B cell (primary cell): ENCODE results near the gene MRPL52. TPM values are rescaled to one million over a fixed set of nuclear protein-coding genes. Genes with fewer than 3 reads are reported as not detected.
A peak's percentile ranks its signal among the peaks of the same experiment; 100 is the strongest.

Experiments used
- ATAC-seq: fragments of 200-7000 bp; cut with Tn5 transposase; one replicate; pipeline ENCODE4 v1.10.0; 2021; ENCODE audit warnings: low read depth, mild to moderate bottlenecking, moderate number of reproducible peaks, moderate library complexity
- CTCF ChIA-PET: fragments of 350-600 bp; sonication (Branson Sonifier 250); formaldehyde crosslinking; loops from one replicate; lab custom pipeline; 2021; ENCODE audit warnings: antibody characterized with exemption, inconsistent platforms; lab: Charles Lee
- POLR2A ChIA-PET: fragments of 350-600 bp; sonication (Branson Sonifier 250); formaldehyde crosslinking; loops from one replicate; lab custom pipeline; 2021; ENCODE audit warnings: antibody characterized with exemption; lab: Charles Lee
- DNase-seq: peaks from one replicate; pipeline ENCODE4 v3.0.0; 2013
- H2AFZ ChIP-seq: 2 replicates; pipeline ENCODE4 v1.6.1; 2012; ENCODE audit warnings: mild to moderate bottlenecking, low read depth, low read length; ENCODE audit not compliant: insufficient read depth, poor library complexity, severe bottlenecking
- H3K27ac ChIP-seq, 2 donors: 1 replicate in 1 of 2; 2 replicates in 1 of 2; pipeline ENCODE4 v1.5.1; 2012 to 2013; ENCODE audit warnings: low read length in 2 of 2, mild to moderate bottlenecking in 2 of 2, moderate library complexity in 1 of 2
- H3K27me3 ChIP-seq, 4 experiments: fragments of 200-600 bp in 1 of 4; sonication (generic) in 1 of 4; replicated peaks in 1 of 4; 1 replicate in 2 of 4; 2 replicates in 2 of 4; pipeline versions ENCODE4 v1.6.1 to v1.7.0; 2013 to 2016; ENCODE audit warnings: low read length in 3 of 4, mild to moderate bottlenecking in 2 of 4, mixed read lengths in 1 of 4, moderate library complexity in 1 of 4; ENCODE audit not compliant: insufficient read depth in 4 of 4, control insufficient read depth in 3 of 4; ENCODE audit errors: control extremely low read depth in 1 of 4
- H3K36me3 ChIP-seq, 2 experiments: replicated peaks in 1 of 2; 1 replicate in 1 of 2; 2 replicates in 1 of 2; pipeline versions ENCODE4 v1.6.1 to v1.7.1; 2013; ENCODE audit warnings: low read length in 1 of 2; ENCODE audit not compliant: insufficient read depth in 2 of 2, control insufficient read depth in 1 of 2; ENCODE audit errors: control extremely low read depth in 1 of 2, extremely low read depth in 1 of 2
- H3K4me1 ChIP-seq, 2 donors: fragments of 200-600 bp in 1 of 2; sonication (generic) in 1 of 2; 1 replicate in 1 of 2; 2 replicates in 1 of 2; pipeline versions ENCODE4 v1.5.1 to v1.6.1; 2013 to 2017; ENCODE audit warnings: low read length in 2 of 2; ENCODE audit not compliant: control insufficient read depth in 2 of 2, insufficient read depth in 2 of 2
- H3K4me2 ChIP-seq: replicated peaks from 2 replicates; pipeline ENCODE3; 2012; ENCODE audit warnings: mild to moderate bottlenecking, low read depth, low read length; ENCODE audit not compliant: poor library complexity, severe bottlenecking
- H3K4me3 ChIP-seq, 5 experiments: fragments of 200-600 bp in 1 of 5; sonication (generic) in 1 of 5; 1 replicate in 3 of 5; 2 replicates in 2 of 5; pipeline versions ENCODE4 v1.5.1 to v1.7.0; 2011 to 2016; ENCODE audit warnings: low read length in 4 of 5, mild to moderate bottlenecking in 4 of 5, low read depth in 2 of 5, control low read depth in 1 of 5, moderate library complexity in 1 of 5; ENCODE audit not compliant: insufficient read depth in 1 of 5; ENCODE audit errors: control extremely low read depth in 1 of 5, extremely low read depth in 1 of 5
- H3K79me2 ChIP-seq: fragments of 200-600 bp; sonication (generic); one replicate; pipeline ENCODE4 v1.6.0; 2016; ENCODE audit warnings: low read length; ENCODE audit not compliant: control insufficient read depth, insufficient read depth
- H3K9ac ChIP-seq: fragments of 200-600 bp; sonication (generic); 2 replicates; pipeline ENCODE4 v1.6.1; 2017; ENCODE audit warnings: mild to moderate bottlenecking, low read length, moderate library complexity
- H3K9me3 ChIP-seq, 3 donors: one replicate each; pipeline versions ENCODE4 v1.6.1 to v1.7.1; 2013; ENCODE audit warnings: low read length in 2 of 3; ENCODE audit not compliant: control insufficient read depth in 2 of 3, insufficient read depth in 1 of 3; ENCODE audit errors: control extremely low read depth in 1 of 3
- H4K20me1 ChIP-seq: 2 replicates; pipeline ENCODE4 v1.6.0; 2012; ENCODE audit warnings: mild to moderate bottlenecking, low read length; ENCODE audit not compliant: insufficient read depth, control insufficient read depth, poor library complexity, severe bottlenecking
- H3K27ac Mint-ChIP-seq: one replicate; pipeline ENCODE4 v1.8.0; 2021; ENCODE audit warnings: mixed read lengths
- H3K27me3 Mint-ChIP-seq: one replicate; pipeline ENCODE4 v1.8.0; 2021; ENCODE audit warnings: mixed read lengths
- H3K4me1 Mint-ChIP-seq: one replicate; pipeline ENCODE4 v1.8.0; 2021; ENCODE audit warnings: mixed read lengths
- H3K4me3 Mint-ChIP-seq: one replicate; pipeline ENCODE4 v1.8.0; 2021; ENCODE audit warnings: mixed read lengths
- H3K9me3 Mint-ChIP-seq: one replicate; pipeline ENCODE4 v1.8.0; 2022; ENCODE audit warnings: mixed read lengths; ENCODE audit not compliant: insufficient read depth
- EZH2 ChIP-seq: IDR thresholded peaks from 2 replicates; pipeline ENCODE4 v1.6.1; 2012; ENCODE audit warnings: borderline replicate concordance, low read depth, mild to moderate bottlenecking, moderate library complexity, low read length; ENCODE audit not compliant: insufficient read depth, poor library complexity, severe bottlenecking
- WGBS: methylation state at CpG from one replicate; pipeline ENCODE4 v1.1.5; 2013; ENCODE audit warnings: missing lambda C conversion rate; ENCODE audit not compliant: insufficient coverage; 5-methylcytosine and 5-hydroxymethylcytosine counted together
- intact Hi-C: fragments of 100-400 bp; cut with micrococcal nuclease; formaldehyde crosslinking; loops from one replicate; pipeline ENCODE4 v1.10.0; 2022
- polyA plus RNA-seq: library from polyadenylated mRNA; depleted of rRNA; stranded (reverse); fragments of >200 nt; gene quantifications from 2 replicates; pipeline ENCODE4 v1.2.3, GENCODE V29; 2012
- total RNA-seq, 2 donors: library from RNA; stranded (reverse); fragments of 120-200 nt in 1 of 2; gene quantifications; 1 replicate in 1 of 2; 2 replicates in 1 of 2; pipeline versions ENCODE4 v1.2.3 to v1.2.4, GENCODE V29; 2013 to 2022
- TF ChIP-seq, protein P1 (sequence below): fragments of 200-600 bp; IDR thresholded peaks from one replicate; pipeline ENCODE4 v1.8.0; 2022; ENCODE audit warnings: antibody characterized with exemption, mild to moderate bottlenecking

The MRPL52 gene
- total and polyA plus RNA-seq, 2 donors (not counting 1 experiment from before 2014, with no cell fraction given): 37.4 to 91.6 TPM

DNA sequence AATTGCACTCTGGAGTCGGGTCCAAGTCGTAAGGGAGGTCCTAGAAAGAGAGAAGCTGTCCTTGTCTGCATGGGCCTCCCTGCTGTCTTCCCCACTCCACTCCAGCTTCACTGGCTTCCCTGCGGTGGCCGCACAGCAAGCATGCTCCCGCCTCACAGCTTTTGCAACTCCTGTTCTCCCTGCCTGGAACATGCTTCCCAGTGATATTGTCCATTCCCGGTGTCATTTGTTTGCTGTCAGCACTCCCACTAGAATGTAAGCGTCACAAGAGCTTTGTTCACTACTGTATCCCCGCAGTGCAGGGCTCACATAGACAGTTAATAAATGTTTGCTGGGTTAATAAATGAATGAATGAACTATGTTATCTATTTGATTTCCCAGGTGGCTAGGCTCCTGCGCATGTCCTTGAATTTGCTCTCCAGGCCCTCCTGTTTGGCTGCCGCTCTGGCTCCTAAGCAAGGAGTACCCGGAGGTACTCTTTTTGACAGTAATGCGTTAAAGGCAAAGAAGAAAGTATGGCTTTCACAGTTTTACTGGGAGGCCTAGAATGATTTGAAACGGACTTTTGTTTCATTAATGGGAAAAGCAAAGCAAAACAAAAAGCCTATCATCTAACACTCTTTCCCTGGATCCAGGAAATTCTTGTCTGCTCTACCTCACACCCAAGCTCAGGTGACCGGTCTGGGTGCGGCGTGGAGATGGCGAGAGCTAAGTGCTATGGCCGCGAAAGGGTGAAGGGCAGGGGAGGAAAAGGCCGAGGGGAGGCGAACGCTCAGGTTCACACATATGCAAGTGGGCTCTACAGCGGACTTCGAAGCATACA lies 8.3 kb upstream of the MRPL52 start:
- intact Hi-C loops: loop anchor here (2.0 kb wide), 3 partner anchors 45 to 65 kb away; partner anchors contain the start of gene LRP10
- H3K4me1 ChIP-seq: peaks cover 31 to 47% of the 10 kb centered on the region in 2 donors
- peak overlapping the region; percentile 57 for H3K4me3 Mint-ChIP-seq
- no peak overlapping the region for H3K27ac ChIP-seq
- H3K4me1 Mint-ChIP-seq: peaks cover 67% of the 10 kb centered on the region
- H3K79me2 ChIP-seq: no peaks in the 10 kb centered on the region
- H3K9ac ChIP-seq: no peak overlapping the region
- no peak overlapping the region for H2AFZ ChIP-seq
- no peaks in the 10 kb centered on the region for H4K20me1 ChIP-seq
- no peaks in the 10 kb centered on the region for H3K36me3 ChIP-seq
- no peaks in the 10 kb centered on the region for H3K27me3 Mint-ChIP-seq
- ATAC-seq (no peak), DNase-seq (no peak)
- peak overlapping the region; percentile 74 for H3K27ac Mint-ChIP-seq
- POLR2A ChIA-PET: interaction anchor here (2.1 kb wide), 1 partner anchor 31 kb away, joined by 20 read pairs; no protein-coding TSS in a partner anchor
- no peak for TF ChIP-seq EZH2
- TF ChIP-seq, protein P1, sequence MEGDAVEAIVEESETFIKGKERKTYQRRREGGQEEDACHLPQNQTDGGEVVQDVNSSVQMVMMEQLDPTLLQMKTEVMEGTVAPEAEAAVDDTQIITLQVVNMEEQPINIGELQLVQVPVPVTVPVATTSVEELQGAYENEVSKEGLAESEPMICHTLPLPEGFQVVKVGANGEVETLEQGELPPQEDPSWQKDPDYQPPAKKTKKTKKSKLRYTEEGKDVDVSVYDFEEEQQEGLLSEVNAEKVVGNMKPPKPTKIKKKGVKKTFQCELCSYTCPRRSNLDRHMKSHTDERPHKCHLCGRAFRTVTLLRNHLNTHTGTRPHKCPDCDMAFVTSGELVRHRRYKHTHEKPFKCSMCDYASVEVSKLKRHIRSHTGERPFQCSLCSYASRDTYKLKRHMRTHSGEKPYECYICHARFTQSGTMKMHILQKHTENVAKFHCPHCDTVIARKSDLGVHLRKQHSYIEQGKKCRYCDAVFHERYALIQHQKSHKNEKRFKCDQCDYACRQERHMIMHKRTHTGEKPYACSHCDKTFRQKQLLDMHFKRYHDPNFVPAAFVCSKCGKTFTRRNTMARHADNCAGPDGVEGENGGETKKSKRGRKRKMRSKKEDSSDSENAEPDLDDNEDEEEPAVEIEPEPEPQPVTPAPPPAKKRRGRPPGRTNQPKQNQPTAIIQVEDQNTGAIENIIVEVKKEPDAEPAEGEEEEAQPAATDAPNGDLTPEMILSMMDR: no peak
- CTCF ChIA-PET: interaction anchor here (0.7 to 7.8 kb wide), 8 partner anchors 14 to 265 kb away, joined by 3 to 207 read pairs (median 26); partner anchors contain the start of gene OXA1L
- H3K4me3 ChIP-seq: no peak overlapping the region
- H3K4me2 ChIP-seq: no peak overlapping the region
- WGBS: 98% methylated on average over 12 of the region's 24 CpGs
- H3K9me3 Mint-ChIP-seq: no peaks in the 10 kb centered on the region
- no peaks in the 10 kb centered on the region for H3K27me3 ChIP-seq
- H3K9me3 ChIP-seq: no peaks in the 10 kb centered on the region
